Body of pancreas (tissue), 4 donors: Measurements from ENCODE around the gene ARL6.

Source experiments
- POLR2A ChIP-seq, 3 donors: fragments of 450-650 bp; IDR thresholded peaks; one replicate each; pipeline ENCODE4 v1.6.1; 2016; ENCODE audit warnings: antibody characterized with exemption in 3 of 3, mild to moderate bottlenecking in 2 of 3
- TF ChIP-seq, protein P1 (sequence below), 7 experiments: fragments of 450-650 bp in 4 of 7; fragments of 200-600 bp in 3 of 7; sonication (generic) in 3 of 7; IDR thresholded peaks; one replicate each; pipeline ENCODE4 v1.5.1; 2016 to 2019; ENCODE audit warnings: antibody characterized with exemption in 7 of 7

DNA sequence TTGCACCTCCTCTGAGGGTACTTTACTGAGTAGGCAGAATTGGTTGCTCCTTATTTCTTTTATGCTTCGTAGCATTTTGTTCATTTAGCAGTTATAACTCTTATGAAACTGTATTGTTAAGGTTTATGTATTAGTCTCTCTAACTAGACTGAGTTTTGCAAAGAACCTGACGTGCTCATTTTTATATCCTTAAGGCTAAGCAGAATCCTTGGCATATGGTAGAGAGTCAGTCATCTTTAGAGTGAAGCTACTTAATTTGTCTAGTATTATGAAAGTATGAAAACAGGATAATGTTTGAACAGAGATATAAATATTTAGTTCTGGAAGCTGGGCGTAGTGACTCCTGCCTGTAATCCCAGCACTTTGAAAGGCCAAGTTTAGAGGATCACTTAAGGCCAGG is 77.4 kb downstream of the ARL6 start:
- TF ChIP-seq, protein P1, sequence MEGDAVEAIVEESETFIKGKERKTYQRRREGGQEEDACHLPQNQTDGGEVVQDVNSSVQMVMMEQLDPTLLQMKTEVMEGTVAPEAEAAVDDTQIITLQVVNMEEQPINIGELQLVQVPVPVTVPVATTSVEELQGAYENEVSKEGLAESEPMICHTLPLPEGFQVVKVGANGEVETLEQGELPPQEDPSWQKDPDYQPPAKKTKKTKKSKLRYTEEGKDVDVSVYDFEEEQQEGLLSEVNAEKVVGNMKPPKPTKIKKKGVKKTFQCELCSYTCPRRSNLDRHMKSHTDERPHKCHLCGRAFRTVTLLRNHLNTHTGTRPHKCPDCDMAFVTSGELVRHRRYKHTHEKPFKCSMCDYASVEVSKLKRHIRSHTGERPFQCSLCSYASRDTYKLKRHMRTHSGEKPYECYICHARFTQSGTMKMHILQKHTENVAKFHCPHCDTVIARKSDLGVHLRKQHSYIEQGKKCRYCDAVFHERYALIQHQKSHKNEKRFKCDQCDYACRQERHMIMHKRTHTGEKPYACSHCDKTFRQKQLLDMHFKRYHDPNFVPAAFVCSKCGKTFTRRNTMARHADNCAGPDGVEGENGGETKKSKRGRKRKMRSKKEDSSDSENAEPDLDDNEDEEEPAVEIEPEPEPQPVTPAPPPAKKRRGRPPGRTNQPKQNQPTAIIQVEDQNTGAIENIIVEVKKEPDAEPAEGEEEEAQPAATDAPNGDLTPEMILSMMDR (IDR thresholded peaks at IDR 0.05) = no peak
- no peak for TF ChIP-seq POLR2A (IDR thresholded peaks at IDR 0.05)
